GM19099 (cell line): ENCODE measurements around the gene FER.

Experiments
- POLR2A ChIP-seq: IDR thresholded peaks from 3 replicates; pipeline ENCODE4 v1.6.1; 2011; ENCODE audit warnings: low read depth; ENCODE audit not compliant: insufficient read length; ENCODE audit errors: extremely low read depth

Gene FER

DNA sequence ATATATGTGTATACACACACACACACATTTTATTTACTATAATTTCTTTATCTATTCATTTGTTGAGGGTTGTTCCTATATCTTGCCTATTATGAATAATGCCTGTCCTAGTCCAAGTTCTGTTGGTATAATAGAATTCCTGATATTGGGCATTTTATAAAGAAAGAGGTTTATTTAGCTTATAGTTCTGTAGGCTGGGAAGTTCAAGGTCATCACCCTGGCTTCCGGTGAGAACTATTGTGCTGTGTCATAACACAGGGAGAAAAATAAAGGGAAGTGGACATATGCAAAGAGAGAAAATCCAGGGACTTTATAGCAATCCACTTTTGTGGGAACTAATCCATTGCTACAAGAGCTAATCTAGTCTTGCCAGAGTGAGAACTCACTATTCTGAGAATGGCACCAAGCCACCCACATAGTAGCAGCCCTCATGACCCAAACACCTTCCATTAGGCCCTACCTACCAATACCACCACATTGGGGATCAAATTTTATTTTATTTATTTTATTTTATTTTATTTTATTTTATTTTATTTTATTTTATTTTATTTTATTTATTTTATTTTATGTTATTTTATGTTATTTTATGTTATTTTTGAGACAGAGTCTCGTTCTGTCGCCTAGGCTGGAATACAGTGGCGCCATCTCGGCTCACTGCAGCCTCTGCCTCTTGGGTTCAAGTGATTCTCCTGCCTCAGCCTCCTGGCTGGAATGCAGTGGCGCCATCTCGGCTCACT is 74.7 kb downstream of the FER start:
- TF ChIP-seq POLR2A, result no peak

DNA sequence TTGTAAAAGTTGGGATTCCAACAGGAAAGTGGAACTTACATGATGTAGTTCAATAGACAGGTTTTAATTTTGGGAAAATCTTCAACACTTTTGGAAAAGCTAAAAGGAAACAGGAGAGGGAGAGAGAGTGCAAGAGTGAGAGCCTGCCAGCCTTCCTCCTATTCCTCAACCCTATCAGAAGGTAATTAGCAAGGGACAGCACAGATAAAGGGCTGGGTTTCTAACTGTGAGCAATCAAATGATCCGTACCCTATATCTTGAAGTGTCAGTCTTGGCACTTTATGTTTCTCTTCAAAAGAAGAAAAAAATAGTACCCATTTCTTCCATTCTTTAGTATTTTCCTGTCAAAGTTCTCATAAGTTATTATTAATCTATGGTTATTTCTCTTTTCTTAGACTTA is 79.4 kb downstream of the FER start:
- no peak for TF ChIP-seq POLR2A

- no peak for TF ChIP-seq POLR2A
Observed at GRCh38 chr5:108830705-108831276, 83.1 kb downstream of the FER start.

GRCh38 chr5:108836492-108836891 is 88.8 kb downstream of the FER start:
- no peak for TF ChIP-seq POLR2A

- TF ChIP-seq POLR2A, result no peak
Observed at GRCh38 chr5:108857905-108858304, 110.2 kb downstream of the FER start.

GRCh38 chr5:108858959-108859358 is 111.3 kb downstream of the FER start:
- no peak for TF ChIP-seq POLR2A

DNA sequence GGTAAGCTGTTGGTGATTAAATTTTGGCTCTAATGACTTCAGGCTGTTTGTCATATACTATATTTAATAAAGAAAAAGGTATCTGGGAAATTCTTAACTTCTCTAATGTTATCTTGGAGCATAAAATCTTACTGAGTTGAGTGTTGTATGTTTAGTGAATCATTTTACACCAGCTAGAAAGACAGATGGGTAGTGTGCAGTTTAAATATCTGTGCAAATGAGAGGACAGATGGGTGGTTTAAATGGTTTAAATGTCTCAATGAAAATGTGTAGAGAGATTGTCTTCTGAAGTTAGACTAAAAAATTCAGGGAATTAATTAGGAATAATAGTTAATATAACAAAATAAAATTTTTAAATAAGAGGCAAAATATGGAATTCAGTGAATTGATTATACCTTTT is 114.5 kb downstream of the FER start:
- TF ChIP-seq POLR2A, result no peak

DNA sequence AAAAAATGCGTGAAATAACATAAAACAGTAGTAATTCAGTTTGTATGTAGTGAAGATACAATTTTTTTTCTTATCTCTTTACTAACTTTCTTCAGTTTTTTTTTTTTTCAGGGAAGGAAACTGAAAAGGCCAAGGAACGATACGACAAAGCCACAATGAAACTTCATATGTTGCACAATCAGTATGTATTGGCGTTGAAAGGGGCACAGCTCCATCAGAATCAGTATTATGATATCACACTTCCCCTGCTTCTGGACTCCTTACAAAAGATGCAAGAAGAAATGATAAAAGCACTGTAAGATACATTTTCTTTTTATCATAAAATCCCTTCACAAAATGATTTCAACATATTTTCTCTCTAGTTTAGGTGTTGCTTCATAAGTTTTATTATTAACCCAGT is 120.0 kb downstream of the FER start:
- no peak for TF ChIP-seq POLR2A

DNA sequence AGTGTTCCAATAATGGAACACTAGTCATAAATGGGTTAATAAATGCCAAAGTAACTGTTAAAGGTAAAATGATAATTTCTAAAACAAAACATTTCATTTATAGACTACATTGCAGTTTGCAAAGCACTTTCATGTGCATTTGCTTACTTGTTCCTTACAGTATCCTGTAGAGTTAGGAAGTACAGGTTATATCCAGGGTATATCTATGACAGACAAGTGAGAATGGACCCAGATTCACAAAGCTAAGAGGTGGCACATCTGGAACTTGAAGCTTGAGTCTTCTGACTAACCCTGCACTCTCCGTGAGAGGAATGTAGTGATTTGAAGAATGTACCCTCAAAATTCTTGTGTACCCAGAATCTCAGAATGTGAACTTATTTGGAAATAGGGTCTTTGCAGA is 121.4 kb downstream of the FER start:
- no peak for TF ChIP-seq POLR2A

GRCh38 chr5:108876451-108876850 is 128.8 kb downstream of the FER start:
- TF ChIP-seq POLR2A, result no peak

GRCh38 chr5:108878756-108879155 is 131.1 kb downstream of the FER start:
- TF ChIP-seq POLR2A, result no peak

- TF ChIP-seq POLR2A, result no peak
Observed at GRCh38 chr5:108881133-108881532, 133.4 kb downstream of the FER start.

DNA sequence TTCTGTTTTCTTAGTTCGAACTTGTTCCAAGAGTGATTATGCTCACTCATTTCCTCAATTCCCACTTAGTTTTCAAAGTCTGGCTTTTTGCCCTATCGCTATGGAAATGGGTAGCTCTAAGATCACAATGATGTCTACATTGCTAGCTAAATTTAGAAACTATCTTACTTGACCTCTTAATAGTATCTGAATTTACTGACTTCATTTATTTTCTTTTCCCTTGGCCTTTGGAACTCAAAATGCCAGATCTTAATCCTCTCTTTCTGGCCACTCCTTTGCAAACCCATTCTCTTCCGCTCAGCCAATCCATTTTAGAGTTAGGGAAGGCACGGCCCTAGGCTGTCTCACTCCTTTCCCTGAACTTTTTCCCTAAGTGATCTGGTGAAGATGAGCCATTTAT is 137.0 kb downstream of the FER start:
- TF ChIP-seq POLR2A, result no peak

GRCh38 chr5:108898257-108898656 is 150.6 kb downstream of the FER start:
- no peak for TF ChIP-seq POLR2A

- no peak for TF ChIP-seq POLR2A
Observed at GRCh38 chr5:108898707-108899106, 151.0 kb downstream of the FER start.

DNA sequence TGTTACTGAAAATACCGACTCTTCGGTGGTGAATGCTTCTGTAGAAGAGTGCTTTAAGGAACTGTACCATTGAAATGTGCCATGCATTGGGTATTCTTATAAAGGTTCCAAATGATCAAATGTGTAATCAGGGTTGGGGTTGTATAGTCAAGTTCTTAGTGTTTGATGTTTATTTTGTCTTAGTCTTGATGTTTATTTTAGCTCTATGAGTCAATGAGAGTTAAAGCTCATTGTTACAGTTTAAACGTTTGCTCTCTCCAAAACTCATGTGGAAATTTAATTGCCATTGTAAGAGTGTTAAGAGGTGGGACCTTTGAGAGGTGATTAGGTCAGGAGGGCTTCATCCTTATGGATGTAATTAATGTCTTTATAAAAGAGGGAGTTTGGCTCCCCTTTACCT is 153.0 kb downstream of the FER start:
- TF ChIP-seq POLR2A, result no peak

DNA sequence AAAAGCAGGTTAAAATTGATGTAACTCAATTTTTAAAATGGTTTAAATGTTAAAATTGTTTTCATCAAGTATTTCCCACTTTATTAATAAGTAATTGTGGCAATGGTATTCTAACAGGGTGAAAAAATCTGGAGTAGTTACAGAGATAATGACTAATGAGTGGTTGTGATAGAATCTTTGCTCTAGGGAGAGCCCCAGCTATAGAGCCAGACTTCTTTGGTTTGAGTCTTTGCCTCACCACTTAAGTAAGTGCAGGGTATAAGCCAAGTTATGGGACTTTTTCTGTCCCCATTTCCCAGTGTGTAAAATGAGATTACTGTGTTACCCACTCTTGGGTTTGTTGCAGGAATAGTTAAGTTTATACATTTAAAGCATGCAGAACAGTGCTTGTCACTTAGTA is 158.1 kb downstream of the FER start:
- no peak for TF ChIP-seq POLR2A

- TF ChIP-seq POLR2A, result no peak
Observed at GRCh38 chr5:108910627-108911026, 162.9 kb downstream of the FER start.

GRCh38 chr5:108911055-108911454 is 163.4 kb downstream of the FER start:
- TF ChIP-seq POLR2A, result no peak
